ES-I3 (cell line): ENCODE results near the gene PDE4B.

Source experiments
- H3K36me3 ChIP-seq: 2 replicates; pipeline ENCODE4 v1.6.1; 2013; ENCODE audit warnings: mild to moderate bottlenecking, low read length, control low read depth, moderate library complexity; ENCODE audit not compliant: insufficient read depth
- H3K4me1 ChIP-seq: 2 replicates; pipeline ENCODE4 v1.6.1; 2013; ENCODE audit warnings: mild to moderate bottlenecking, control low read depth, low read length; ENCODE audit not compliant: insufficient read depth
- H3K9ac ChIP-seq: 2 replicates; pipeline ENCODE4 v1.6.1; 2013; ENCODE audit warnings: low read depth, mild to moderate bottlenecking, low read length, moderate library complexity
- H3K9me3 ChIP-seq: 2 replicates; pipeline ENCODE4 v1.6.1; 2013; ENCODE audit warnings: mild to moderate bottlenecking, low read length, moderate library complexity; ENCODE audit not compliant: control insufficient read depth, insufficient read depth

Gene PDE4B

GRCh38 chr1:65881067-65881594 is 88.4 kb downstream of the PDE4B start:
- no peaks in the 10 kb centered on the region for H3K36me3 ChIP-seq
- no peaks in the 10 kb centered on the region for H3K4me1 ChIP-seq
- no peak overlapping the region for H3K9ac ChIP-seq
- no peaks in the 10 kb centered on the region for H3K9me3 ChIP-seq

DNA sequence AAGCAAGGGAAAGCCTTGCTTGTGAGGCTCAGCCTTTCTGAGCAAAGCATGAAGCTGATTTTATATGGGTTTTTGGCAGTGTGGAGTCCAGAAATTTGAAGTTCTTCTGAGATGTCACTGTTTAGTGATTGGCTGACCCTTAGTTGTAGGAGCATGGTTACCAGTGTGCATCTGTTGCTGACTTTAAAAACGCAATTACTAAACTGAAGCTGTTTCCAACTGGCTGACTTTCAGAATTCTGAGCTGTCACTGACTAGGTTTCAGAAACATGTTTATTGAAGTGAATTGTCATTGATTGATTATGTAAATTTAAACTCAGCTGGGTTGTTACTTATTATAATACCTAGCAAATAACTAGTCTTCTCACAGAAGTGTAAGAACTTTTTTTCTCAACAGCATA is 89.4 kb downstream of the PDE4B start:
- Histone ChIP-seq H3K4me1 (no peaks in the 10 kb centered on the region), H3K9ac (no peak overlapping the region), H3K9me3 (no peaks in the 10 kb centered on the region), H3K36me3 (no peaks in the 10 kb centered on the region)

DNA sequence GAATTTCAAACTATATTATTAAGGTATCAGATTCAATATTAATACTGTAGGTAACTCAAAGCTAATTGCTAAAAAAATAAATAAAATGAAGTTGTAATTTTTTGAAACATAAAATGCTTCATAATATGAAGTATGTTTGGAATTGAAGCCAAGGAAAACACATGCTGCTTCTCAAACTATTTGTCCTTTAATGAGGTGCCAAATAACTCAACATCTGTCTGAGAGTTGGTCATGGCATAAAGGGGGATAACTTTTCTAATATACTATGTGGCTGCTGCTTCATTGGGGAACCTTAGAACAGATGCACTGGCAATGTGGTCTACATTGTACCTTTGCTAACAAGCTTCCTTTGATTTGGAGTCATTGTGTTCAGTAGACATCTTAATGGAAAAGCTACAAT is 96.7 kb downstream of the PDE4B start:
- Histone ChIP-seq H3K36me3 (no peaks in the 10 kb centered on the region), H3K9me3 (no peaks in the 10 kb centered on the region; the same call in 1 of the 2 replicates), H3K9ac (no peak overlapping the region), H3K4me1 (no peaks in the 10 kb centered on the region)

GRCh38 chr1:65890201-65890843 is 97.6 kb downstream of the PDE4B start:
- Histone ChIP-seq H3K36me3 (no peaks in the 10 kb centered on the region), H3K9ac (no peak overlapping the region), H3K9me3 (no peaks in the 10 kb centered on the region; the same call in 1 of the 2 replicates), H3K4me1 (no peaks in the 10 kb centered on the region)

DNA sequence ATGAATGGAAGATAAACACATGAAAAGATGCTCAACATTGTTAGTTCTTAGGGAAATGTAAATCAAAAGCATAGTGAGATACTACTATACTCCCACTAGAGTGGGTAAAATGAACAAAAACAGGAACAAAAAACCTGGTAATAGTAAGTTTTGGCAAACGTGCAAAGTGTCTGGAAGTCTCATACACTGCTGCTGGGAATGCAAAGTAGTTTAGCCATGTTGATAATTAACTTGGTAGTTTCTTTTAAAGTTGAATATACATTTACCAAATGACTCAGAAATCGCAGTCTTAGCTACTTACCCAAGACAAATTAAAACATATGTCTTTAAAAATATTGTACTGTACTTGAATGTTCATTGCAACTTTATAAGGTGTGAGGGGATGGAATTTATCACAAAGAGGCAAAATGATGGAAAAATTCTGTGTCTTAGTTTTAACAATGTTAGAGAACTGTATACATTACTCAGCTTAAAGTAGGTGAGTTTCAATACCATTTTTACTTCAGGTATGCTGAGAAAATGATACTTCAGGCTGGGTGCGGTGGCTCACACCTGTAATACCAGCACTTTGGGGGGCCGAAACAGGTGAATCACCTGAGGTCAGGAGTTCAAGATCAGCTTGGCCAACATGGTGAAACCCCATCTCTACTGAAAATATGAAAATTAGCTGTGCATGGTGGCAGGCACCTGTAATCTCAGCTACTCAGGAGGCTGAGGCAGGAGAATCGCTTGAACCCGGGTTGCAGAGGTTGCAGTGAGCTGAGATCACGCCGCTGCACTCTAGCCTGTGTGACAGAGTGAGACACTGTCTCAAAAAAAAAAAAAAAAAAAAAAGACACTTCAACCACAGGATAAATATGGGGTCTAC is 102.3 kb downstream of the PDE4B start:
- H3K9ac ChIP-seq: no peak overlapping the region
- no peaks in the 10 kb centered on the region for H3K4me1 ChIP-seq
- H3K36me3 ChIP-seq: no peaks in the 10 kb centered on the region
- H3K9me3 ChIP-seq: peaks cover 2% of the 10 kb centered on the region; the same call in 1 of the 2 replicates

DNA sequence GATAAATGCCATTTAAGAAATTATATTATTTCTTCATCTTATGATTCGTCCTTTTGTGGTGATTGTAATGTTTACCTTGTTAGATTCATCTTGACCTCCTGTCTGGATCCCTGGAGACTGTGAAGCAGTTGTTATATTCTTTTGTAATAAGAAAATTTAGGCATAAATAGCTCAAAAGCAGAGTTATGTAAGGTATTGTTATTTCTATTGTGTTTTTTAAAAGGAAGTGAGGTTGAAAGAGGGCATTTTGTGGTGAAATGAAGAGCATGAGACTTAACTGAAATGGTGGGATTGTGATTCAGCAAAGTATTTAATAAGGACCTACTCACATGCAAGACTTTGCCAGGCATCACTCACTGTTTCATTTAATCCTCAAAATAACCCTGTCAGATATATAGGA is 104.0 kb downstream of the PDE4B start:
- Histone ChIP-seq H3K9ac (no peak overlapping the region), H3K4me1 (no peaks in the 10 kb centered on the region), H3K36me3 (no peaks in the 10 kb centered on the region), H3K9me3 (peaks cover 2% of the 10 kb centered on the region; the same call in 1 of the 2 replicates)

- no peaks in the 10 kb centered on the region for H3K4me1 ChIP-seq
- peaks cover 2% of the 10 kb centered on the region; the same call in 1 of the 2 replicates for H3K9me3 ChIP-seq
- no peak overlapping the region for H3K9ac ChIP-seq
- no peaks in the 10 kb centered on the region for H3K36me3 ChIP-seq
Measured at GRCh38 chr1:65897485-65897884, 104.8 kb downstream of the PDE4B start.

GRCh38 chr1:65904681-65905083 is 112.0 kb downstream of the PDE4B start:
- Histone ChIP-seq H3K36me3 (no peaks in the 10 kb centered on the region), H3K9ac (no peak overlapping the region)

DNA sequence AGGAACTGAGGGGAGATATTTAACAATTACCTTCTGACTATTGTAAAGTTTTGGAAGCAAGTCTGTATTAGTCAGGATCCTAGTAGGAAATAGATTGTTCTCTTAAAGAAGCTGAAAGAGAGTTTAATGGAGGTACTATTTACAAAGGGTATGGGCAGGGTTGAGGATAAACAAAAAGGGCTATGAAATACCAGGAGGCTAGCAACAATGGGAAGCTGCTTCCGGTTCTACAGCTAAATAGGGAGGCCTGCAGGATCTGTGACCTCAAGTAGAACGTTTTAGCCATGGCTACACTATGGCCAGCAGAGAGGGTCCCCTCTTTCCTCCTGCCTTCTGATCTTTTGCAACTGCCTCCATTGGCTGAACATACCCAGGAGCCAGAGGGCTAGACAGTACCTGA is 117.7 kb downstream of the PDE4B start:
- H3K9ac ChIP-seq: no peak overlapping the region
- no peaks in the 10 kb centered on the region for H3K9me3 ChIP-seq
- H3K4me1 ChIP-seq: no peaks in the 10 kb centered on the region
- H3K36me3 ChIP-seq: no peaks in the 10 kb centered on the region

More at GRCh38 chr1:65904681-65905083, 112.0 kb downstream of the PDE4B start:
- Histone ChIP-seq H3K9me3 (no peaks in the 10 kb centered on the region), H3K4me1 (no peaks in the 10 kb centered on the region)

DNA sequence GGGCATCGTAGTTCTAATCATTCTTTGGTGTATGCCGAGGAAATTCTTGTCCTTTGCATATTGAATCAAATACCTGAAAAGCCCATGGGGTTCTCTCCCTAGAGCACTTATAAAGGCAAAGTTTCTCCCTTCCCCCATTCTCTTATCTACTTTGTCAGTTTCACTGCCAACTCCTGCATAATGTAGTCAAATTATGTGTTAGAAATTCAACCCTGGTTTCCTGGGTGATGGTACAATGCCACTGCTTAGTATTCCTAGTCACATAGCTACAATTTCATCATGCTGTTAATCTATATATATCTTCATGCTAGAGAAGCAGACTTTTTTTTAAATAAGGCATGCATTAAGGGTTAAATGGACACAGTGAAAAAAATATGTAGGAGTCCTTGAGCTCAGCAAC is 119.0 kb downstream of the PDE4B start:
- no peaks in the 10 kb centered on the region for H3K36me3 ChIP-seq
- H3K4me1 ChIP-seq: no peaks in the 10 kb centered on the region
- H3K9ac ChIP-seq: no peak overlapping the region
- no peaks in the 10 kb centered on the region for H3K9me3 ChIP-seq

DNA sequence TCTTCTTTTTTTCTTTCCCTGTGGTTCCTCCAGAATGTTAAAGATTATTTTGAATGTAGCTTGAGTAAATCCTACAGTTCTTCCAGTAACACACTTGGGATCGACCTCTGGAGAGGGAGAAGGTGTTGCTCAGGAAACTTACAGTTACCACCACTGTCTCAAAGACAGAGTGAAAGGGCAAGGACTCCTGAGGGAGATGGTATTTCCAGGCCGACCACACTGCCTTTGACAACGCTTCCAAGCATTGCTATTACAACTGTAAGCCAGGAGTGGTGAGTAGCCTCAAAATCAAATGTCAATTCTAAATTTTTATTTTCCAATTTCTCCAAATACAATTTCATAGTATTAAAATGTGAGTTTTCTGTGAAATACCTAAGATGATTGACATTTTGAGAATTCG is 125.9 kb downstream of the PDE4B start:
- no peak overlapping the region for H3K9ac ChIP-seq
- H3K9me3 ChIP-seq: no peaks in the 10 kb centered on the region
- H3K4me1 ChIP-seq: no peaks in the 10 kb centered on the region
- no peaks in the 10 kb centered on the region for H3K36me3 ChIP-seq

DNA sequence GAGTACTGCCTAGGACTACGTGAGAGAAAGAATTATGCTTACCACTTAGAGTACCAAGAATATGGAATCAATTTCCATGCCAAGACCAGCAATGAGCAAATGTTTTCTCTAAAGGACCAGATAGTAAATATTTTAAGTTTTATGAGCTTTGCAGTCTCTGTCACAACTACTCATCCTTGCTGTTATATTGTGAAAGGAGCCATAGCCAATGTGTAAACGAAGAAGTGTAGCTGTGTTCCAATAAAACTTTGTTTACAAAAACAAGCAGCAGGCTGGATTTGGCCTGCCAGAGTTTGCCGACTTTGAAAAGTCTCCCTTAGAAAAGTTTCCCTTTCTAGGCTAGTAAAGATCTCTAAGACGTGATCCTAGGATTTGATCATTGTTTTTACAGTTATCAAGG is 128.8 kb downstream of the PDE4B start:
- H3K9ac ChIP-seq: no peak overlapping the region
- H3K9me3 ChIP-seq: no peaks in the 10 kb centered on the region
- no peaks in the 10 kb centered on the region for H3K36me3 ChIP-seq
- no peaks in the 10 kb centered on the region for H3K4me1 ChIP-seq

DNA sequence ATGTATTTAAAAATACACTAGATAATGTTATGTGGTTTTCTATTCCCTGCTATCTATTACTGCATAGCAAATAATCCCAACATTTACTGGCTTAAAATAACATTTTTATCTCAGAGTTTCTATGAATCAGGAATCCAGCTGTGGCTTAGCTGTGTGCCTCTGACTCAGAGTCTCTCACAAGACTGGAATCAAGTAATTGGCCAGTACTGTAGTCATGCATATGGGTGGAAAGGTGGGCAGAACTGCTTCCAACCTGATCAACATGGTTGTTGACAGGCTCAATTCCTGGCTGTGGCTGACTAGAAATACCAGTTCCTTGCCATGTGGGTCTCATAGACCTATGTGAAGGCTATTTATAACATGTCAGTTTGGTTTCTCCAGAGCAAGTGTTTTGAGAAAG is 131.8 kb downstream of the PDE4B start:
- H3K9ac ChIP-seq: no peak overlapping the region
- no peaks in the 10 kb centered on the region for H3K9me3 ChIP-seq
- H3K4me1 ChIP-seq: no peaks in the 10 kb centered on the region
- H3K36me3 ChIP-seq: no peaks in the 10 kb centered on the region

DNA sequence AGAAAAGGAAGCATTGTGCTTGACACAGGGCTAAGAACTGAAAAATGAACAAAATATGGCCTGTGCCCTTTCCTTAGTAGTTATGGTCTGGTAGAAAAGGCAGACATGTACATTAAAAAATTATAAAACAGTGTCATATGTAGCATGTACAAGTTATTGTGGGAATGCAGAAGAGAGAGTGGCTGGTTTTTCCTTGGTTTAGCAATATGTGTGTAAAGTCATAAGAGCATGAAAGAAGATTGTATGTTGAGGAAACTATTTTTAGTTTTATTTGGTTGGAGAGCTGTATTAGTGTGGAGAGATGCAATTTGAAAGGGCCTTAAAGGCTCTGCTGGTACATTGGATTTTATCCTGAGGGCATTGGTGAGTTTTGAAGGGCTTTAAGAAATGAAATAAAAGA is 145.8 kb downstream of the PDE4B start:
- Histone ChIP-seq H3K4me1 (no peaks in the 10 kb centered on the region), H3K36me3 (no peaks in the 10 kb centered on the region), H3K9me3 (no peaks in the 10 kb centered on the region), H3K9ac (no peak overlapping the region)

- H3K9ac ChIP-seq: no peak overlapping the region
- H3K36me3 ChIP-seq: no peaks in the 10 kb centered on the region
- H3K9me3 ChIP-seq: no peaks in the 10 kb centered on the region
- no peaks in the 10 kb centered on the region for H3K4me1 ChIP-seq
Measured at GRCh38 chr1:65939191-65939590, 146.5 kb downstream of the PDE4B start.
